K562 (cell line): ENCODE data around the gene CCDC159. TPM values are rescaled to one million over a fixed set of nuclear protein-coding genes. Genes with fewer than 3 reads are reported as not detected.

Experiments used
- FOXA1 ChIP-seq: fragments of 450-650 bp; IDR thresholded peaks from 2 replicates; pipeline ENCODE4 v1.6.1; 2016; ENCODE audit warnings: mild to moderate bottlenecking, borderline replicate concordance
- HSF4 ChIP-seq: fragments of 250-450 bp; sonication (Bioruptor Pico); IDR thresholded peaks from 2 replicates; pipeline ENCODE4 v2.1.2; 2022; ENCODE audit warnings: mild to moderate bottlenecking, moderate library complexity, borderline replicate concordance
- ILF3 ChIP-seq: fragments of 450-650 bp; IDR thresholded peaks from 2 replicates; pipeline ENCODE4 v1.6.1; 2018; ENCODE audit warnings: antibody characterized with exemption, mild to moderate bottlenecking, moderate library complexity, borderline replicate concordance
- IRF2 ChIP-seq: sonication (generic); formaldehyde crosslinking; IDR thresholded peaks from 2 replicates; pipeline ENCODE4 v1.8.1; 2022; ENCODE audit warnings: mild to moderate bottlenecking, missing genetic modification reagents
- JUNB ChIP-seq: fragments of 450-650 bp; formaldehyde crosslinking; conservative IDR thresholded peaks from 2 replicates; pipeline ENCODE4 v1.4.0; 2020; ENCODE audit warnings: mild to moderate bottlenecking
- MAFF ChIP-seq: IDR thresholded peaks from 2 replicates; pipeline ENCODE4 v1.6.1; 2012; ENCODE audit warnings: low read length, improper control_type of control experiment
- NR2C2 ChIP-seq, 2 experiments: fragments of 200-800 bp in 1 of 2; sonication (Bioruptor generic) in 1 of 2; sonication (generic) in 1 of 2; formaldehyde crosslinking in 1 of 2; IDR thresholded peaks; 2 replicates each; pipeline versions ENCODE4 v1.6.1 to v1.8.0; 2016 to 2022; ENCODE audit warnings: mild to moderate bottlenecking in 1 of 2, missing compliant biosample characterization in 1 of 2, missing genetic modification characterization in 1 of 2, missing genetic modification reagents in 1 of 2
- NR4A1 ChIP-seq, 2 experiments: fragments of 250-450 bp in 1 of 2; fragments of 450-650 bp in 1 of 2; sonication (Bioruptor Pico) in 1 of 2; IDR thresholded peaks; 2 replicates each; pipeline versions ENCODE4 v1.4.0 to v1.6.1; 2016 to 2020; ENCODE audit warnings: mild to moderate bottlenecking in 2 of 2, missing compliant biosample characterization in 1 of 2, missing genetic modification characterization in 1 of 2, moderate library complexity in 1 of 2
- PHF21A ChIP-seq: fragments of 450-650 bp; IDR thresholded peaks from 2 replicates; pipeline ENCODE4 v1.6.1; 2017; ENCODE audit warnings: low read depth, borderline replicate concordance
- POLR2A ChIP-seq: fragments of 450-650 bp; conservative IDR thresholded peaks from 2 replicates; pipeline ENCODE4 v1.6.1; 2016
- RBFOX2 ChIP-seq: fragments of 200-400 bp; formaldehyde crosslinking; IDR thresholded peaks from 2 replicates; pipeline ENCODE4 v1.6.1; 2017; ENCODE audit warnings: low read depth, mild to moderate bottlenecking, low read length, moderate library complexity
- SAFB2 ChIP-seq: fragments of 200-400 bp; formaldehyde crosslinking; IDR thresholded peaks from 2 replicates; pipeline ENCODE4 v1.6.1; 2018; ENCODE audit warnings: borderline replicate concordance, low read length, low read depth, moderate library complexity; ENCODE audit not compliant: severe bottlenecking
- SMAD1 ChIP-seq: fragments of 150-350 bp; IDR thresholded peaks from 2 replicates; pipeline ENCODE4 v1.6.1; 2014; ENCODE audit warnings: low read length, low read depth; ENCODE audit not compliant: partially characterized antibody
- STAT6 ChIP-seq: sonication (generic); formaldehyde crosslinking; IDR thresholded peaks from 2 replicates; pipeline ENCODE4 v1.8.1; 2023; ENCODE audit warnings: mild to moderate bottlenecking, missing genetic modification reagents
- TCFL5 ChIP-seq: fragments of 250-450 bp; sonication (Bioruptor Pico); conservative IDR thresholded peaks from 2 replicates; pipeline ENCODE4 v1.6.1; 2021; ENCODE audit warnings: mild to moderate bottlenecking, moderate library complexity, matching md5 sums
- ZEB2 ChIP-seq: fragments of 450-650 bp; IDR thresholded peaks from 2 replicates; pipeline ENCODE4 v1.6.1; 2016
- ZKSCAN8 ChIP-seq: fragments of 200-800 bp; sonication (Bioruptor generic); IDR thresholded peaks from 2 replicates; pipeline ENCODE4 v1.6.1; 2016; ENCODE audit warnings: missing genetic modification characterization, missing compliant biosample characterization
- polyA plus RNA-seq, 8 experiments: library from polyadenylated mRNA; depleted of rRNA in 4 of 8; stranded (reverse) in 5 of 8; unstranded in 3 of 8; fragments of >200 nt; fragmentation: Nextera tagmentation in 2 of 8; fragmentation: Illumina TruSeq in 1 of 8; extraction: Ambion mirVana in 2 of 8; extraction: Trizol in 1 of 8; gene quantifications; 2 replicates each; pipeline versions ENCODE4 v1.2.1 to v1.2.3, GENCODE V29; 2011 to 2014; ENCODE audit warnings: inconsistent platforms in 1 of 8, missing spikeins in 1 of 8
- total RNA-seq, 7 experiments: library from RNA; depleted of rRNA in 6 of 7; stranded (reverse); fragments of >200 nt in 6 of 7; fragmentation: Illumina TruSeq in 2 of 7; extraction: Trizol in 2 of 7; gene quantifications; 2 replicates each; pipeline versions ENCODE4 v1.2.1 to v1.2.3, GENCODE V29; 2011 to 2021; ENCODE audit warnings: low replicate concordance in 1 of 7
- TF ChIP-seq, protein P1 (sequence below): fragments of 250-450 bp; sonication (Bioruptor Pico); IDR thresholded peaks from 2 replicates; pipeline ENCODE4 v1.6.1; 2021; ENCODE audit warnings: mild to moderate bottlenecking
- TF ChIP-seq, protein P2 (sequence below): sonication (generic); formaldehyde crosslinking; IDR thresholded peaks from 2 replicates; pipeline ENCODE4 v1.8.0; 2023; ENCODE audit warnings: mild to moderate bottlenecking, missing genetic modification reagents
- TF ChIP-seq, protein P3 (sequence below), 2 experiments: fragments of 450-650 bp in 1 of 2; IDR thresholded peaks; 2 replicates each; pipeline ENCODE4 v1.6.1; 2011 to 2017; ENCODE audit warnings: low read depth in 2 of 2, antibody characterized with exemption in 1 of 2, borderline replicate concordance in 1 of 2, low read length in 1 of 2, mild to moderate bottlenecking in 1 of 2, mixed read lengths in 1 of 2; ENCODE audit not compliant: control insufficient read depth in 1 of 2
- TF ChIP-seq, protein P4 (sequence below): fragments of 250-450 bp; sonication (Bioruptor Pico); IDR thresholded peaks from 2 replicates; pipeline ENCODE4 v1.9.0; 2021; ENCODE audit warnings: mild to moderate bottlenecking

CCDC159 gene
- total and polyA plus RNA-seq, 9 of the 15 experiments (the other 6 are each of a cell fraction or from before 2014, with no cell fraction given) = 0.68 to 10.1 (median 4.7) TPM

DNA sequence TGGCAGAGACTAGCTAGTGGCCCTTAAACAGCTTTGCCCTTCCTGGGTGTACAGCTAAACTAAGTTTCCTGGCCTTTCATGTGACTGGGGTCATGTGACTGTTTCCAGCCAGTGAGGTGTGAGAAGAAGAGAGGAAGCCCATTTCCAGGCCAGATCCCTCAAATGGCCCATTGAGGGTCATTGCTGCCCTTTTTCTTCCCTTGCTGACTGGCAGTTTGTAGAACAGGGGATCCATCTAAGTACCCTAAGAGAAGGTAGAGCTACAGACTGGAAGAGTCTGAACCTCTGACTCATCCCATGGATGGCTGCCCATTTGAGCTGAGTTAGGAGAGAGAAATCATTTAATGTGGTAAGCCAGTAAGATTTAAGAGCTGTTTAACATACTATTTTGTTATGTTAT, 30.9 kb downstream of the CCDC159 start (continued):
- no peak for TF ChIP-seq NR4A1 (CRISPR knock-in tag; IDR thresholded peaks at IDR 0.05)
- TF ChIP-seq NR4A1 (tag; IDR thresholded peaks at IDR 0.05) = no peak
- no peak for TF ChIP-seq TCFL5
- TF ChIP-seq SMAD1 = no peak
- TF ChIP-seq FOXA1 = no peak
- no peak for TF ChIP-seq RBFOX2
- TF ChIP-seq ZKSCAN8 (CRISPR knock-in tag) = no peak
- no peak for TF ChIP-seq NR2C2 (CRISPR knock-in tag; IDR thresholded peaks at IDR 0.05)
- 0 out of 2 replicates have a peak, but pooled peaks have one; percentile 43 for TF ChIP-seq NR2C2 (tag; IDR thresholded peaks at IDR 0.05)
- no peak for TF ChIP-seq IRF2 (CRISPR knock-in tag)
- TF ChIP-seq, protein P1, sequence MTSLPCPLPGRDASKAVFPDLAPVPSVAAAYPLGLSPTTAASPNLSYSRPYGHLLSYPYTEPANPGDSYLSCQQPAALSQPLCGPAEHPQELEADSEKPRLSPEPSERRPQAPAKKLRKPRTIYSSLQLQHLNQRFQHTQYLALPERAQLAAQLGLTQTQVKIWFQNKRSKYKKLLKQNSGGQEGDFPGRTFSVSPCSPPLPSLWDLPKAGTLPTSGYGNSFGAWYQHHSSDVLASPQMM (CRISPR knock-in tag) = no peak
- TF ChIP-seq, protein P2, sequence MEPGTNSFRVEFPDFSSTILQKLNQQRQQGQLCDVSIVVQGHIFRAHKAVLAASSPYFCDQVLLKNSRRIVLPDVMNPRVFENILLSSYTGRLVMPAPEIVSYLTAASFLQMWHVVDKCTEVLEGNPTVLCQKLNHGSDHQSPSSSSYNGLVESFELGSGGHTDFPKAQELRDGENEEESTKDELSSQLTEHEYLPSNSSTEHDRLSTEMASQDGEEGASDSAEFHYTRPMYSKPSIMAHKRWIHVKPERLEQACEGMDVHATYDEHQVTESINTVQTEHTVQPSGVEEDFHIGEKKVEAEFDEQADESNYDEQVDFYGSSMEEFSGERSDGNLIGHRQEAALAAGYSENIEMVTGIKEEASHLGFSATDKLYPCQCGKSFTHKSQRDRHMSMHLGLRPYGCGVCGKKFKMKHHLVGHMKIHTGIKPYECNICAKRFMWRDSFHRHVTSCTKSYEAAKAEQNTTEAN (CRISPR knock-in tag) = no peak
- TF ChIP-seq STAT6 (CRISPR knock-in tag) = no peak
- no peak for TF ChIP-seq ILF3
- no peak for TF ChIP-seq MAFF
- no peak for TF ChIP-seq SAFB2
- no peak for TF ChIP-seq ZEB2
- TF ChIP-seq, protein P3, sequence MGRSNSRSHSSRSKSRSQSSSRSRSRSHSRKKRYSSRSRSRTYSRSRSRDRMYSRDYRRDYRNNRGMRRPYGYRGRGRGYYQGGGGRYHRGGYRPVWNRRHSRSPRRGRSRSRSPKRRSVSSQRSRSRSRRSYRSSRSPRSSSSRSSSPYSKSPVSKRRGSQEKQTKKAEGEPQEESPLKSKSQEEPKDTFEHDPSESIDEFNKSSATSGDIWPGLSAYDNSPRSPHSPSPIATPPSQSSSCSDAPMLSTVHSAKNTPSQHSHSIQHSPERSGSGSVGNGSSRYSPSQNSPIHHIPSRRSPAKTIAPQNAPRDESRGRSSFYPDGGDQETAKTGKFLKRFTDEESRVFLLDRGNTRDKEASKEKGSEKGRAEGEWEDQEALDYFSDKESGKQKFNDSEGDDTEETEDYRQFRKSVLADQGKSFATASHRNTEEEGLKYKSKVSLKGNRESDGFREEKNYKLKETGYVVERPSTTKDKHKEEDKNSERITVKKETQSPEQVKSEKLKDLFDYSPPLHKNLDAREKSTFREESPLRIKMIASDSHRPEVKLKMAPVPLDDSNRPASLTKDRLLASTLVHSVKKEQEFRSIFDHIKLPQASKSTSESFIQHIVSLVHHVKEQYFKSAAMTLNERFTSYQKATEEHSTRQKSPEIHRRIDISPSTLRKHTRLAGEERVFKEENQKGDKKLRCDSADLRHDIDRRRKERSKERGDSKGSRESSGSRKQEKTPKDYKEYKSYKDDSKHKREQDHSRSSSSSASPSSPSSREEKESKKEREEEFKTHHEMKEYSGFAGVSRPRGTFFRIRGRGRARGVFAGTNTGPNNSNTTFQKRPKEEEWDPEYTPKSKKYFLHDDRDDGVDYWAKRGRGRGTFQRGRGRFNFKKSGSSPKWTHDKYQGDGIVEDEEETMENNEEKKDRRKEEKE (IDR thresholded peaks at IDR 0.05; ENCODE audit: borderline replicate concordance in 1 of 2, control insufficient read depth in 1 of 2, low read depth in 2 of 2, low read length in 1 of 2) = no peak
- TF ChIP-seq JUNB (CRISPR knock-in tag) = no peak
- TF ChIP-seq, protein P4, sequence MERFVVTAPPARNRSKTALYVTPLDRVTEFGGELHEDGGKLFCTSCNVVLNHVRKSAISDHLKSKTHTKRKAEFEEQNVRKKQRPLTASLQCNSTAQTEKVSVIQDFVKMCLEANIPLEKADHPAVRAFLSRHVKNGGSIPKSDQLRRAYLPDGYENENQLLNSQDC (CRISPR knock-in tag) = no peak
- TF ChIP-seq PHF21A = no peak
- no peak for TF ChIP-seq POLR2A
- no peak for TF ChIP-seq HSF4
